ENCODE measurements around the gene CCR4.

DNA sequence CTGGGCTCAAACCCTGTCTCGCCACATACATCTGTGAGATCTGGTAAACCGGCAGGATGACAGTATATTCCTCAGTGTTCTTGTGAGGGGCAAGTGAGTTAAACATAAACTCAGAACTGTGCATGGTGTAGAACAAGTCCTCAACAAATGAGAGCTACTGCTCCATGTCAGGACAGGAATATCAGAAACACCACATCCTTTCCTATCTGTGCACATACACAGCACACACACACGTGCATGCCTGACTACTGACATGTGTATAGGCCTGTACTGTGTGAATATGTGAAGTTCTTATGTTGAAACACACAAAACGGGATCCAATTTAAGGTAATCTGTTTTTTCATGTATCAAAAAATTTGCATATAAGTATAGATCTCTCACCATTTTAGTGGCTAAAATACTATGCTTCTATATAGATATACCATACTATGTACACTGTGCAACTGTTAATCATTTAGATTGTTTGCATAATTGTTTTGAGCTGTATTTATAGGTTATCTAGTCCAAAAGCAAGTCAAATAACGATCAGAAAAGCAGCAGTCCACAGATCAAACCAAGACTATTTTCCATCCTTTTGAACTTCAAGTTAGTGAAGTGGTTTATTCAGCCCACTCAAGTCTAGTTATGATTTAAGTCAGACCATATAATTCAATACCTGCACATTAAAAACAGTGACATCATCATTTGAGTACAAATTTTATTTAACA, 44.8 kb downstream of the CCR4 start:
- no peak for TF ChIP-seq NR2F1 (CRISPR knock-in tag; IDR thresholded peaks at IDR 0.05)
- no peak for TF ChIP-seq ZNF260 (CRISPR knock-in tag; IDR thresholded peaks at IDR 0.05; ENCODE audit: borderline replicate concordance, low read depth)
- TF ChIP-seq LCORL (IDR thresholded peaks at IDR 0.05) = no peak
- no peak for TF ChIP-seq LCORL (CRISPR knock-in tag; IDR thresholded peaks at IDR 0.05)
- TF ChIP-seq KLF16 (CRISPR knock-in tag; IDR thresholded peaks at IDR 0.05) = no peak
- no peak for TF ChIP-seq SMAD1 (CRISPR knock-in tag; IDR thresholded peaks at IDR 0.05; ENCODE audit: borderline replicate concordance, low read depth)
- TF ChIP-seq ZFP36L2 (CRISPR knock-in tag; IDR thresholded peaks at IDR 0.05) = no peak
- no peak for TF ChIP-seq POLR2AphosphoS5 (IDR thresholded peaks at IDR 0.05; ENCODE audit: low read depth, low read length)
- no peak for TF ChIP-seq POLR2A (IDR thresholded peaks at IDR 0.05; ENCODE audit: insufficient read depth in 1 of 2, low read depth in 2 of 2, low read length in 2 of 2)
- TF ChIP-seq, protein P1, sequence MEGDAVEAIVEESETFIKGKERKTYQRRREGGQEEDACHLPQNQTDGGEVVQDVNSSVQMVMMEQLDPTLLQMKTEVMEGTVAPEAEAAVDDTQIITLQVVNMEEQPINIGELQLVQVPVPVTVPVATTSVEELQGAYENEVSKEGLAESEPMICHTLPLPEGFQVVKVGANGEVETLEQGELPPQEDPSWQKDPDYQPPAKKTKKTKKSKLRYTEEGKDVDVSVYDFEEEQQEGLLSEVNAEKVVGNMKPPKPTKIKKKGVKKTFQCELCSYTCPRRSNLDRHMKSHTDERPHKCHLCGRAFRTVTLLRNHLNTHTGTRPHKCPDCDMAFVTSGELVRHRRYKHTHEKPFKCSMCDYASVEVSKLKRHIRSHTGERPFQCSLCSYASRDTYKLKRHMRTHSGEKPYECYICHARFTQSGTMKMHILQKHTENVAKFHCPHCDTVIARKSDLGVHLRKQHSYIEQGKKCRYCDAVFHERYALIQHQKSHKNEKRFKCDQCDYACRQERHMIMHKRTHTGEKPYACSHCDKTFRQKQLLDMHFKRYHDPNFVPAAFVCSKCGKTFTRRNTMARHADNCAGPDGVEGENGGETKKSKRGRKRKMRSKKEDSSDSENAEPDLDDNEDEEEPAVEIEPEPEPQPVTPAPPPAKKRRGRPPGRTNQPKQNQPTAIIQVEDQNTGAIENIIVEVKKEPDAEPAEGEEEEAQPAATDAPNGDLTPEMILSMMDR (CRISPR knock-in tag; IDR thresholded peaks at IDR 0.05) = no peak

Data from HepG2 (cell line).